ENCODE results near the gene DDT.

DNA sequence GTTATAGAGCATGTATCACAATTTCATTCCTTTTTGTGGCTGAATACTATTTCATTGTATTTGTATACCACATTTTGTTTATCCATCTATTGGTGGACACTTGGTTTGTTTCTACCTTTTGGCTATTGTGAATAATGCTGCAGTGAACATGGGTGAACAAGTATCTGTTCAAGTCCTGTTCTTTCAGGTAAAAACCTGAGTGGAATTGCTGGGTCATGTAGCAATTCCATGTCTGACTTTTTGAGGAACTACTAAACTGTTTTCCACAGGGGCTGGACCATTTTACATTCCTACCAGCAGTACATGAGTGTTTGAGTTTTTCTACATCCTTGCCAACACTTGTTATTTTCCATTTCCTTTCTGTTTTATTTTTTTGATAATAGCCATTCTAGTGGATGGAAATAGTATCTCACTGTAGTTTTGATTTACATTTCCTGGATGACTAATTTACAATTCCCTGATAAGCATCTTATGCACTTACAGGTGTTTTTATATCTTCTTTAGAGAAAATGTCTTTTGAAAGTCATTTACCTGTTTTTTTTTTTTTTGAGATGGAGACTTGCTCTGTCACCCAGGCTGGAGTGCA lies 49.1 kb upstream of the DDT start:
- TF ChIP-seq, protein P1, sequence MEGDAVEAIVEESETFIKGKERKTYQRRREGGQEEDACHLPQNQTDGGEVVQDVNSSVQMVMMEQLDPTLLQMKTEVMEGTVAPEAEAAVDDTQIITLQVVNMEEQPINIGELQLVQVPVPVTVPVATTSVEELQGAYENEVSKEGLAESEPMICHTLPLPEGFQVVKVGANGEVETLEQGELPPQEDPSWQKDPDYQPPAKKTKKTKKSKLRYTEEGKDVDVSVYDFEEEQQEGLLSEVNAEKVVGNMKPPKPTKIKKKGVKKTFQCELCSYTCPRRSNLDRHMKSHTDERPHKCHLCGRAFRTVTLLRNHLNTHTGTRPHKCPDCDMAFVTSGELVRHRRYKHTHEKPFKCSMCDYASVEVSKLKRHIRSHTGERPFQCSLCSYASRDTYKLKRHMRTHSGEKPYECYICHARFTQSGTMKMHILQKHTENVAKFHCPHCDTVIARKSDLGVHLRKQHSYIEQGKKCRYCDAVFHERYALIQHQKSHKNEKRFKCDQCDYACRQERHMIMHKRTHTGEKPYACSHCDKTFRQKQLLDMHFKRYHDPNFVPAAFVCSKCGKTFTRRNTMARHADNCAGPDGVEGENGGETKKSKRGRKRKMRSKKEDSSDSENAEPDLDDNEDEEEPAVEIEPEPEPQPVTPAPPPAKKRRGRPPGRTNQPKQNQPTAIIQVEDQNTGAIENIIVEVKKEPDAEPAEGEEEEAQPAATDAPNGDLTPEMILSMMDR (IDR thresholded peaks at IDR 0.05; ENCODE audit: extremely low read depth in 1 of 2, insufficient read depth in 1 of 2, low read depth in 1 of 2, low read length in 2 of 2), result no peak
- no peak for TF ChIP-seq EZH2 (IDR thresholded peaks at IDR 0.05; ENCODE audit: borderline replicate concordance, low read depth, low read length, severe bottlenecking)
- no peak for TF ChIP-seq POLR2A (IDR thresholded peaks at IDR 0.05; ENCODE audit: low read depth, low read length)
- no peak for TF ChIP-seq MYC (IDR thresholded peaks at IDR 0.05; ENCODE audit: low read depth, low read length)
